Retinal pigment epithelial cell (primary cell): Measurements from ENCODE around the gene HORMAD2.
A peak's percentile ranks its signal among the peaks of the same experiment; 100 is the strongest.
"Not testable (repeated sequence)": the region's sequence is repeated elsewhere in the genome, so short reads cannot be mapped to it uniquely, and the experiment has no call there.

Source experiments
- DNase-seq: peaks from one replicate; pipeline ENCODE4 v3.0.0-alpha.2; 2010; ENCODE audit warnings: low read depth
- H3K4me3 ChIP-seq: 2 replicates; pipeline ENCODE4 v1.5.1; 2011; ENCODE audit warnings: mild to moderate bottlenecking, low read length, control low read depth, moderate library complexity
- CTCF ChIP-seq: conservative IDR thresholded peaks from 2 replicates; pipeline ENCODE4 v1.5.1; 2011; ENCODE audit warnings: low read depth, low read length, control low read depth, inconsistent platforms

The HORMAD2 gene

DNA sequence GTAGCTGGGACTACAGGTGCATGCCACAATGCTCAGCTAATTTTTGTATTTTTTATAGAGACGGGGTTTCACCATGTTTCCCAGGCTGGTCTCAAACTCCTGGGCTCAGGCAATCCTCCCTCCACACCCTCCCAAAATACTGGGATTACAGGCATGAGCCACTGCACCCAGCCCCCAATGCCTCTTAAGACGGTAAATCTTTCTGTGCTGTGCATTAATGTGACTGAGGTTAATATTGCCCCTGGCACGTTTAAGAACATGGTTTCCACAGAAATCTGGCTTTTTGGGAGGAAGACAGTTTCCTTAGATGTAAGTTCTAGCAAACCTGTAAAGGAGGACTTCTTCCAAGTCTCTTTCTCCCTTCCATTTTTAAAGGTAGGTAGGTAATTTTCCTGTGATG lies 6.1 kb upstream of the HORMAD2 start:
- no peak for DNase-seq
- no peak overlapping the region for H3K4me3 ChIP-seq
- no peak for TF ChIP-seq CTCF

DNA sequence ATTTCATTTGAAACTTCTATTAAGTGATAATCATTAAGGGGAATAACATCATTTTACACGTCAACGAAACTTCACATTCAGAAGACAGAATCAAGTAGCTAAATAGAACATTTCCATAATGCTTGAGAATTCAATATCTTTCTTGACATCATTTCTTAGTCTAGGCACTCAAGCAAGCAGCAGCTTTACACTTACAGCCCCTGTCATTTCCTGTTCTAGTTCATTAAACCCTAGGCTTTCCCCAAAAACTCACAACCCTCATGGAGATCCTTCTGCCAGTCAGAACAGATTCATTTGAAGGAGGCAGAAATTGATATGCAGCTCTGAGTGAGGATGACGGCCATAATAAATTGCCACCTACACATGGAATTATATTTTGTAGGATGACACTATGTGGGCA lies 5.3 kb upstream of the HORMAD2 start:
- TF ChIP-seq CTCF = no peak
- H3K4me3 ChIP-seq = no peak overlapping the region
- no peak for DNase-seq

GRCh38 chr22:30077279-30077880 lies 2.9 kb upstream of the HORMAD2 start:
- no peak for TF ChIP-seq CTCF
- H3K4me3 ChIP-seq = no peak overlapping the region
- DNase-seq = peak; percentile 74

GRCh38 chr22:30078320-30079311 lies 1.6 kb upstream of the HORMAD2 start:
- H3K4me3 ChIP-seq = peak overlapping the region; percentile 9
- no peak for TF ChIP-seq CTCF
- no peak for DNase-seq

DNA sequence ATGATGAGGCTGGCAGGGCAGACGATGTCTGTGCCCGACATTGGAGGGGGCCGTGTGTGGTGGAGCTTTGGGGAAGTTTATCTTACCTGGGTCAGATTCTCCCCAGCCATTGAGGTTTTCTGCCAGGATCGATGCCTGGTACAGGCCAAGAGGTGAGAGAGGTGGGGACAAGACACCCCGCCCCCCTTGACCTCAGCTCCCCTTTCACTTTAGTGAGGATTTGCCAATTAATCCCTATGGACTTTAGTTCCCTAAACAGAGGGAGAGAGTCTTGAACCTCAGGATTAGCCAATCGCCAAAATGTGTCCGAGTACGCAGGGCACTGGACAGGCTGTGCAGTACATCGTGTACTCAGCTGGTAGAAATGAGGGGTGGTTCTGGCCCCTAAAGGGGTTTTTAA lies 541 bp downstream of the HORMAD2 start:
- peak overlapping the region; percentile 55 for H3K4me3 ChIP-seq
- no peak for TF ChIP-seq CTCF
- DNase-seq = no peak

- DNase-seq = no peak
- no peak for TF ChIP-seq CTCF
- H3K4me3 ChIP-seq = no peak overlapping the region
Observed at GRCh38 chr22:30086496-30086895, 6.2 kb downstream of the HORMAD2 start.

GRCh38 chr22:30087037-30087436 lies 6.8 kb downstream of the HORMAD2 start:
- peak; percentile 91 for DNase-seq
- H3K4me3 ChIP-seq = not testable (repeated sequence)
